NCI-H2029 (cell line): ENCODE data around the gene NPM3.

Experiments
- DNase-seq: peaks from one replicate; lab custom pipeline; 2025; lab: John Stamatoyannopoulos, UW

NPM3 gene

DNA sequence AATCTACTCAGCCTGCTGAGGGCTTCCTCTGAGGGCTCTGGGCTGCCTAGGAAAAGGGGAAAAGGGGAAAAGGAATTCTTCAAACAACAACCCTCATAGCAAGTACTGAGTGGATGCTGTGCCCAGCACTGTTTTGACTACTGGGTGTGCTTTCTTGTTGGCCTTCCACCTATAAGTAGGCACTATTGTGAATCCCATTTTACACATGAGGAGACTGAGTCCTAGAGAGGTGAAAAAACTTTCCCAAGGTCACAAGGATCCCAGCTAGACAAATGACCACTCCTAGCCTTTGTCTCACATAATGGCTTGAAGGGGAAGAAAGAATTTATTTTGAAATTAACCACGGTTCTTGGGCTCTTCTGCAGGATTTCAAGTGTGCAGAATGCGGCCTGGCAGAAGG, 24.4 kb downstream of the NPM3 start:
- no peak for DNase-seq

DNA sequence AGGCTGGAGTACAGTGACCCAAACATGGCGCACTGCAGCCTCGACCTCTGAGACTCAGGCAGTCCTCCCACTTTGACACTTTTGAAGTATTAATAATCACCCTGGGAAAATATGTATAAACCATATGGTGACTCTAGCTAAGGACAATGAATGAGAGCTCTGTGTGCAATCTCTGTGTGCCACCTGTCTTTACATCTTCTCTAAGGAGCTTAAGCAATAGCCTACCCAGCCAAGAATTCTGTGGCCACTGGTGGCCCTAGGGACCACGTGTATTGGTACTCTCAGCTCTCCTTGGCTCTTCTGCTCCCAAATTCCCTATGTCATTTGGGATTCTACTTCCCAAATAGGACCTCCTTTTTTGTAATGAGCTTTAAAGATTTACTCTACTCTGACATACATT, 31.0 kb downstream of the NPM3 start:
- DNase-seq = no peak

DNA sequence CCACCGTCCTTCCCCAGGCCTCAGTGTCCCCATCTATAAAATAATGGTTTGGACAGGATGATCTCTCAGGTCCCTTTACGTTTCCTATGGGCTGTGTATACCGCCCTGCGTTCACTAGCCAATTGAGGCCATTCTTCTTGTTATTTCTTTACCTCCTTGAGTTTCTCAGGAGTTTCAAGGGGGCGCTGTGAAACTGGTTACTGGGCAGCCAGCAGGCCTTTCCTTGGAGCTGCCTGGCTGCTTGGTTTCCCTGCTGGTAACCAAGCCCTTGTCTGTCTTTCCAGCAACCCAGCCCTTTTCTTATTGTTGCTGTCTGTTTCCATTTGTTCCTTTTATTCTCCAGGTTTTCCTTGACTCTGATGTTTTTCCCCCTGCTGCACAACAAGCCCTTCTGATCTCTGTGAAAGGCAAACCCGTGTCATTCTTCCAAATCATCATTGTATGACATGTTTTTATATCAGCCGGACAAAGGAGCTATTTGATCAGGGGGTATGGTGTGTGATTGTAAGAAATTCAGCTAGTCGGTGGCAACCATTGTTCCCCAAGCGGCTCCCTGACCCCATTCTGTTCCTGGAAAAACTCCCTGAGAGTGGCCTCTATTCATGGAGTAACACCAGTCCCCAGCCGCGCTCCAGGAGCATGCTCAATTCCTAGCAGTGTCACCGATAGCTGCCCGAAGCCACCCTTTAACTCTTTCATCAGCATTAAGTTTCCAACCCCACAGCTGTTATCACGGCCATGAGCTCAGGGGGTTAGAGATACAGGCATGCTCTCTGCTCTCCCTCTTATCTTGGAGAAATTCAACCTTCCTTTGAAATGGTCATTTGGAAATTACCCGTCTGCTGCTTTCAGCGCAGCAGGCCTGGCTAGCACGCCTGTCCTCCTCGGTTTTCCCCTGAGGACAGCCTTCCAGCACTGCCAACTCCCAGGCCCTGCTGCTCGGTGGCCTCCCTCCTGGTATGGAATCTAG, 33.9 kb downstream of the NPM3 start:
- DNase-seq = no peak

DNA sequence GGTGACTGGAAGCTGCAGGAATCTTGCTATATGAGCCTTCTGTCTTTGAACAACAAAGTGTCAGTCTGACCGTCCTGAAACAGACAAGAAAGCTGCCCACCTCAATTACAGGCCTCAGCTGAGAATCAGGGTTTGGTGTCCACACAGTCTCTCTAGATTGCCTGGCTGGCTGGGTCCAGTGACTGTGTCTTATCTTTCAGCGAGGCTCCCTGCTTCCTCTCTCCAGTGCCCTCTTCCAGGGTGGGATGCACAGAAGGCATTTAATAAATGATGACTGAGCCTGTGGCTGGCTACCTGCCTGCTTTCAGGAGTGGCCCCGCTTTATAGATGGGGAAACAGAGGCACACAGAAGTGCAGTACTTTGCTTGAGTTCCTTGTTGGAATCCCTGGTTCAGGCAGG, 34.8 kb downstream of the NPM3 start:
- DNase-seq = no peak

DNA sequence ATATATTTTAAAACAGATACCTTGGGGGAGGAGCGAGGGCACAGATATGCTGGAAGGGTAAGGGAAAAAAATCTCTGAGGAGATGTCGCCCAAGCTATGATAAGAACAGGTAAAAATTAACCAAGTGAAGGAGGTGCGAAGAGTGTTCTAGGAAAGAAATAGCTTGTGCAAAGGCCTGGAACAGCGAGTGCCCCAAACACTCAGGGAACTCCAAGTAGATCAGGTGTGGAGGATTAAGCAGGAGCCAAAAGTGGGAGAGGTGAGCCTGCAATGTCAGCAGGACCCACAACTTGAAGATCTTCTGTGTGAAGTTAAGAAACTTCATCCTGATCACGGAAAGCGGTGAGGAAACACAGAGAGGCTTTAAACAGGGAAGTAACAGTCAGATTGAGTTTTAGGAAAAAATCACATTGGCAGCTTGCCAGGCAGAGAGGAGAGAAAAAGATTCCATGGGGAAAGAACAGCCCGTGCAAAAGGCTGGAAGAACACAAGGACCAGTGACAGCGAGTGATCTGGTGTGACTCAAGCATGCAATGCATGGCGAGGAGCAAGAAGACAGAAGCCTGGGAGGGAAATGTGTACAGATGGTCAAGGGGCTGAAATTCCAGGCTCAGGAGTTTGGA, 38.1 kb downstream of the NPM3 start:
- no peak for DNase-seq

DNA sequence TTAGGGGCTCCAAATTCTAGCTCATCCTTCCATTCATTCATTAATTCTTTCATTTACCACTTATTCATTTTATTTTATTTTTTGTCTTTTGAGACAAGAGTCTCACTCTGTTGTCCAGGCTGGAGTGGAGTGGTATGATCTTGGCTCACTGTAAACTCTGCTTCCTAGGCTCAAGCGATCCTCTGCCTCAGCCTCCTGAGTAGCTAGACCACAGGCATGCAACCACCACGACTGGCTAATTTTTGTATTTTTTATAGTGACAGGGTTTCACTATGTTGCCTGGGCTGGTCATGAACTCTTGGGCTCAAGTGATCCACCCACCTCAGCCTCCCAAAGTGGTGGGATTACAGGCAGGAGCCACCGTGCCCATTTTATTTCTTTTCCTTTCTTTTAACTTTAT, 39.0 kb downstream of the NPM3 start:
- no peak for DNase-seq

DNA sequence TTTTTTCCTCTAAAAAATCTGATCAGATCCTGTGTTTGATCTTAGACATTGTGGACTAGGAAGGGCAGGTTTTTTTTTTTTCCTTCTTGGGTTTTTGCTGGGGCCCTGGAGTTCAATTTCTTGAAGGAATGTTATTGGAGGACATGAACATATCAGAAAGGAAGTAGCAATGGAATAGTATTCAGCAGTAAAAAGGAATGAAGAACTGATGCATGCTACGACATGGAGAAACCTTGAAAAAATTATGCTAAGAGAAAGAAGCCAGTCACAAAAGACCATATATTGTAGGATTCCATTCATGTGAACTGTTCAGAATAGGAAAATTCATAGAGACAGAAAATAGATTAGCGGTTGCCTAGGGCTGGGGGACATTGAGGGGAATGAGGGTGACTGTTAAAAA, 41.3 kb downstream of the NPM3 start:
- no peak for DNase-seq

DNA sequence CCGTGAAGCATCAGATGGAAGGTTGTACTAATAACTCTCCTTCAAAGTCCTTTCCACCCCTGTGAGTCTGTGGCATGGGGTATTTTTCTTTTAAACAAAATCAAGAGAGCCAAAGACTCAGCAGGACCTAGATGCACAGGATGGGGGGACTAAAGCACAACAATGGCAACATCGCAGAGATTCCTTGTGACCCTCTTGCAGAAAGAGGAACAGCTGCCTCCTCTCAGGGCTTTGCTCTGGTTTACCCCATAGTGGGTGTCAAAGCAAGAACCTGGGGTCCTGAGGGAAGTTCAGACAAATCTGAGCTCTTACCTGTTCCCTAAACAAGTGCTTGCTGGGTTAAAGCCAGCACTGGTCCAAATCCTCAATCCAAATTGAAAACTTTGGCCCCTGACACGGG, 46.6 kb downstream of the NPM3 start:
- no peak for DNase-seq

DNA sequence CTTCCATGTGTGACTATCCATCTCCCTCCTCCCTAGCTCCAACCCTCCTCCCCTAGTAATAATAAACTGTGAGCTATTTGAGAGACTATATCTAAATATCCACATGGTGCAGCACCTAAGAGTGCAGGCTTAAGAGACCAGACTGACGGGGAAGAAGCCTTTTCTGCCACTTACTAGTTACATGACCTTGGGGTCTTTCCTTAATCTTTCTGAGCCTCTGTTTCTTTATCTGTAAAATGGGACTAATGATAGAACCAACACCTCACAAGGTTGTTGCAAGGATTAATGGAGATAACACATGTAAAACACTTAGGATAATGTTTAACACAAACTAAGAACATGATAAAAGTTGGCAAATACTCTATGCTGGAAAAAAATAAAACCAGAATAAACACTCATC, 51.1 kb downstream of the NPM3 start:
- no peak for DNase-seq
